HepG2 (cell line): ENCODE measurements around the gene ZBP1. TPM values are rescaled to one million over a fixed set of nuclear protein-coding genes. Genes with fewer than 3 reads are reported as not detected.
A peak's percentile ranks its signal among the peaks of the same experiment; 100 is the strongest.

ENCODE experiments used
- ATAC-seq: fragments of 200-7000 bp; cut with Tn5 transposase; 3 replicates; pipeline ENCODE4 v1.9.1; 2020; ENCODE audit warnings: mild to moderate bottlenecking, moderate library complexity
- BruUV-seq: library from RNA; stranded (reverse); fragments of 400-500 nt; replicated peaks from 2 replicates; lab custom pipeline; 2021; lab: Mats Ljungman, UMichigan
- CTCF ChIA-PET: fragments of 300-600 bp; formaldehyde crosslinking; extraction: SDS; loops from one replicate; lab custom pipeline; 2021; ENCODE audit warnings: low total read pairs, inconsistent platforms, low intra/inter-chr PET ratio; lab: Yijun Ruan, JAX
- POLR2A ChIA-PET: fragments of 350-600 bp; sonication (Branson Sonifier 250); formaldehyde crosslinking; loops from one replicate; lab custom pipeline; 2020; ENCODE audit warnings: antibody characterized with exemption, inconsistent platforms; lab: Yijun Ruan, JAX
- DNase-seq: peaks from one replicate; pipeline ENCODE4 v3.0.0-alpha.2; 2015; ENCODE audit warnings: low spot score
- FAIRE-seq: peaks from 3 replicates; lab custom pipeline; 2011; peaks lifted over from hg19 to GRCh38; lab: Jason Lieb, UNC
- H2AFZ ChIP-seq: one replicate; pipeline ENCODE4 v1.6.1; 2011; ENCODE audit warnings: low read length, inconsistent platforms
- H3K27ac ChIP-seq: fragments of 300-600 bp; 3 replicates; pipeline ENCODE4 v1.8.0; 2011; ENCODE audit warnings: mixed run types, mild to moderate bottlenecking, mixed read lengths, low read length, inconsistent platforms; ENCODE audit not compliant: insufficient read depth; ENCODE audit errors: extremely low read length
- H3K27me3 ChIP-seq, 2 experiments: fragments of 200-600 bp in 1 of 2; 2 replicates in 1 of 2; 3 replicates in 1 of 2; pipeline versions ENCODE4 v1.6.0 to v1.8.0; 2011; ENCODE audit warnings: low read length in 2 of 2, mild to moderate bottlenecking in 2 of 2, moderate library complexity in 2 of 2, inconsistent platforms in 1 of 2; ENCODE audit not compliant: insufficient read depth in 2 of 2, control insufficient read depth in 1 of 2
- H3K36me3 ChIP-seq, 2 experiments: fragments of 200-600 bp in 1 of 2; replicated peaks in 1 of 2; 2 replicates in 1 of 2; 3 replicates in 1 of 2; pipeline versions ENCODE4 v1.5.1 to v1.8.0; 2011; ENCODE audit warnings: low read length in 2 of 2, inconsistent platforms in 1 of 2; ENCODE audit not compliant: insufficient read depth in 2 of 2, control insufficient read depth in 1 of 2
- H3K4me1 ChIP-seq: 2 replicates; pipeline ENCODE4 v1.5.1; 2012; ENCODE audit warnings: low read length, inconsistent platforms; ENCODE audit not compliant: insufficient read depth
- H3K4me2 ChIP-seq: 2 replicates; pipeline ENCODE4 v1.6.0; 2011; ENCODE audit warnings: low read depth, low read length, inconsistent platforms
- H3K4me3 ChIP-seq, 3 experiments: fragments of 200-600 bp in 1 of 3; sonication (generic), shearing (Covaris generic) in 1 of 3; replicated peaks in 1 of 3; 2 replicates each; pipeline ENCODE4 v1.5.1; 2011 to 2016; ENCODE audit warnings: low read length in 3 of 3, inconsistent platforms in 2 of 3, low read depth in 2 of 3, mild to moderate bottlenecking in 2 of 3, control low read depth in 1 of 3, mixed read lengths in 1 of 3; ENCODE audit not compliant: insufficient read depth in 1 of 3
- H3K79me2 ChIP-seq: one replicate; pipeline ENCODE4 v1.6.1; 2011; ENCODE audit warnings: low read length, inconsistent platforms; ENCODE audit not compliant: insufficient read depth
- H3K9ac ChIP-seq: 2 replicates; pipeline ENCODE4 v1.6.0; 2011; ENCODE audit warnings: mild to moderate bottlenecking, low read depth, low read length, inconsistent platforms; ENCODE audit not compliant: insufficient read depth
- H3K9me3 ChIP-seq: 2 replicates; pipeline ENCODE4 v1.5.1; 2012; ENCODE audit warnings: mild to moderate bottlenecking, low read length
- H4K20me1 ChIP-seq: 2 replicates; pipeline ENCODE4 v1.6.0; 2011; ENCODE audit warnings: inconsistent platforms, mild to moderate bottlenecking, low read length, moderate library complexity; ENCODE audit not compliant: insufficient read depth
- BRCA1 ChIP-seq: sonication (generic); formaldehyde crosslinking; IDR thresholded peaks from 2 replicates; pipeline ENCODE4 v1.4.0; 2020; ENCODE audit warnings: missing genetic modification reagents
- MZF1 ChIP-seq: sonication (generic); formaldehyde crosslinking; IDR thresholded peaks from 2 replicates; pipeline ENCODE4 v1.8.1; 2023; ENCODE audit warnings: mild to moderate bottlenecking, missing genetic modification reagents, borderline replicate concordance
- THYN1 ChIP-seq: sonication (generic); formaldehyde crosslinking; IDR thresholded peaks from 2 replicates; pipeline ENCODE4 v1.8.1; 2023; ENCODE audit warnings: low read depth, mild to moderate bottlenecking, moderate library complexity, missing genetic modification reagents, borderline replicate concordance
- ZFP41 ChIP-seq: sonication (generic); formaldehyde crosslinking; IDR thresholded peaks from 2 replicates; pipeline ENCODE4 v1.4.0; 2020; ENCODE audit warnings: mild to moderate bottlenecking, missing genetic modification reagents, borderline replicate concordance
- ZSCAN31 ChIP-seq: sonication (generic); formaldehyde crosslinking; IDR thresholded peaks from 2 replicates; pipeline ENCODE4 v1.5.0; 2020; ENCODE audit warnings: low read depth, mild to moderate bottlenecking, missing genetic modification reagents
- WGBS: methylation state at CpG from one replicate; pipeline ENCODE4 v1.1.6; 2017; ENCODE audit warnings: low lambda C conversion rate; 5-methylcytosine and 5-hydroxymethylcytosine counted together
- in situ Hi-C: cut with HindIII; loops from 2 replicates; pipeline ENCODE4 v1.10.0; 2017; ENCODE audit warnings: low pct_unique_long_range_greater_than_20kb; ENCODE audit not compliant: extremely low pct_ligation_motif_present
- intact Hi-C: fragments of 100-400 bp; cut with micrococcal nuclease; formaldehyde crosslinking; loops from one replicate; pipeline ENCODE4 v1.10.0; 2022; ENCODE audit not compliant: unreplicated experiment
- polyA plus RNA-seq, 8 experiments: library from polyadenylated mRNA; depleted of rRNA in 3 of 8; stranded (reverse) in 7 of 8; unstranded in 1 of 8; fragments of >200 nt; fragmentation: Illumina TruSeq in 4 of 8; extraction: Trizol in 4 of 8; gene quantifications; 2 replicates each; pipeline versions ENCODE4 v1.2.1 to v1.2.3, GENCODE V29; 2011 to 2016; ENCODE audit warnings: low read depth in 4 of 8, missing spikeins in 1 of 8, mixed read lengths in 1 of 8; ENCODE audit not compliant: insufficient read depth in 1 of 8
- total RNA-seq, 5 experiments: library from RNA; depleted of rRNA; stranded (reverse); fragments of >200 nt; fragmentation: Illumina TruSeq; extraction: Trizol; gene quantifications; 2 replicates each; pipeline ENCODE4 v1.2.3, GENCODE V29; 2016; ENCODE audit warnings: low read depth in 1 of 5
- TF ChIP-seq, protein P1 (sequence below): sonication (generic); formaldehyde crosslinking; IDR thresholded peaks from 2 replicates; pipeline ENCODE4 v1.5.0; 2020; ENCODE audit warnings: missing genetic modification reagents
- TF ChIP-seq, protein P2 (sequence below): sonication (generic); formaldehyde crosslinking; conservative IDR thresholded peaks from 2 replicates; pipeline ENCODE4 v1.8.0; 2022; ENCODE audit warnings: low read depth, missing genetic modification reagents

ZBP1 gene
- total and polyA plus RNA-seq, 2 of the 13 experiments (the other 11 are each of a cell fraction or from before 2014, with no cell fraction given), result not detected

- ChIA-PET CTCF (no interaction called here), POLR2A (no interaction called here)
- Histone ChIP-seq H3K4me1 (no peaks in the 10 kb centered on the region), H3K79me2 (no peaks in the 10 kb centered on the region), H4K20me1 (no peaks in the 10 kb centered on the region; the same call in 1 of the 2 replicates), H3K27ac (no peak overlapping the region), H3K4me3 (no peak overlapping the region), H3K4me2 (no peak overlapping the region), H3K27me3 (peaks cover 20 to 72% of the 10 kb centered on the region in 2 experiments; a peak in 3 of 5 replicates), H3K9ac (no peak overlapping the region), H2AFZ (no peak overlapping the region), H3K9me3 (no peaks in the 10 kb centered on the region), H3K36me3 (no peaks in the 10 kb centered on the region)
- TF ChIP-seq, protein P1, sequence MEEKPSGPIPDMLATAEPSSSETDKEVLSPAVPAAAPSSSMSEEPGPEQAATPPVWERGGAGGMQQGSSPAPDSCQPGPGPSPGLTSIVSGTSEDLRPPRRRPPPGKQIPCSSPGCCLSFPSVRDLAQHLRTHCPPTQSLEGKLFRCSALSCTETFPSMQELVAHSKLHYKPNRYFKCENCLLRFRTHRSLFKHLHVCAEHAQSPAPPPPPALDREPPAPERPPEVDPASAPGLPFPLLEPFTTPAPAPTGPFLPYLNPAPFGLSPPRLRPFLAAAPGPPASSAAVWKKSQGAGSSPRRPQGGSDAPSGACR (CRISPR knock-in tag), result no peak
- TF ChIP-seq ZSCAN31 (CRISPR knock-in tag), result no peak
- no peak for TF ChIP-seq THYN1 (CRISPR knock-in tag)
- no peak for TF ChIP-seq MZF1 (CRISPR knock-in tag)
- TF ChIP-seq ZFP41, result no peak
- TF ChIP-seq BRCA1, result no peak
- TF ChIP-seq, protein P2, sequence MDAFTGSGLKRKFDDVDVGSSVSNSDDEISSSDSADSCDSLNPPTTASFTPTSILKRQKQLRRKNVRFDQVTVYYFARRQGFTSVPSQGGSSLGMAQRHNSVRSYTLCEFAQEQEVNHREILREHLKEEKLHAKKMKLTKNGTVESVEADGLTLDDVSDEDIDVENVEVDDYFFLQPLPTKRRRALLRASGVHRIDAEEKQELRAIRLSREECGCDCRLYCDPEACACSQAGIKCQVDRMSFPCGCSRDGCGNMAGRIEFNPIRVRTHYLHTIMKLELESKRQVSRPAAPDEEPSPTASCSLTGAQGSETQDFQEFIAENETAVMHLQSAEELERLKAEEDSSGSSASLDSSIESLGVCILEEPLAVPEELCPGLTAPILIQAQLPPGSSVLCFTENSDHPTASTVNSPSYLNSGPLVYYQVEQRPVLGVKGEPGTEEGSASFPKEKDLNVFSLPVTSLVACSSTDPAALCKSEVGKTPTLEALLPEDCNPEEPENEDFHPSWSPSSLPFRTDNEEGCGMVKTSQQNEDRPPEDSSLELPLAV, result no peak
- ATAC-seq, result peak; percentile 10; the same call in 2 of the 3 replicates
- no TSS peak for BruUV-seq
- WGBS, result 16% methylated on average over 18 of the region's 18 CpGs
- no peak for FAIRE-seq
- DNase-seq, result no peak
- in situ Hi-C loops, result no loop called here
- intact Hi-C loops, result no loop called here
These were observed 8.5 kb downstream of the ZBP1 start for GRCh38 chr20:57611586-57612311.
